ENCODE measurements around the gene SLC29A3.
"Not testable (repeated sequence)": the region's sequence is repeated elsewhere in the genome, so short reads cannot be mapped to it uniquely, and the experiment has no call there.

The SLC29A3 gene

DNA sequence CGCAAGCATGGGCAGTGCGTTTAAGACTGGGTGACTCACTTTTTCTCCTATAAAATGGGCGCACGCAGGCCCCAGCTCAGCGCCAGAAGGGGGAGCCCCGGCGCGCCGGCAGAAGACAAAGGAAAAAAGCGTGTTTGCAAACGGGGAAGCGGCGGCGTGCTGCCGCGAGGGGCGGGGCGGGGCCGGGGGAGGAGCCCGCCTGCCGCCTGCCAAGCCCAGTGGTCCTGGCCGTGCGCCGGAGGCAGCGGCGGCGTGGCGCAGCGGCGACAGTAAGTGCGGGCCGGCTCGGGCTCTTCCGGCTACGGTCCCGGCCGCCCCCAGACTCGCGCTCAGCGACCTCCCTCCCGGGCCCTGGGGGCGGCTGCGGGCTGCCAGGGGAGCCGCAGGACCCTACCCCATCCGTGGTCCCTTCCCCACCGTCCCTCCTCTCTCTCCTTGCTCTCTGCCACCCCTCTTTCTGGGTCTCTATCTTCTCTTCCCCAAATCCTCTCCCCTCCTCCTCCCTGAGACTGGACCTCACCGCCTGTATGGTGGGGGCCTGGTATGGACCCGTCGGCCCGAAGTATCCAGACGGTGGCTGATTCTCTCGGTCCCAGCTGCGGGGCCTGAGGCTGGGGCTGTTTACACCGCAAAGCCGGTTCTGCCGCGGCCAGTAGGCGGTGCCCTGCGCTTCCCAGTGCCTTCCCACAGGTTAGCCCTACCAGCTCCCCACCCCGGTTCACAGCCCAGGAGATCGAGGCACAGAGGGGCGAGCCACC lies at the start of gene SLC29A3:
SLC29A3 (plus strand) TSS at position 218 of the 758 bp plus-strand sequence; CDS start at position 269, 51 bp downstream.
- DNase-seq, result peak; percentile 85

DNA sequence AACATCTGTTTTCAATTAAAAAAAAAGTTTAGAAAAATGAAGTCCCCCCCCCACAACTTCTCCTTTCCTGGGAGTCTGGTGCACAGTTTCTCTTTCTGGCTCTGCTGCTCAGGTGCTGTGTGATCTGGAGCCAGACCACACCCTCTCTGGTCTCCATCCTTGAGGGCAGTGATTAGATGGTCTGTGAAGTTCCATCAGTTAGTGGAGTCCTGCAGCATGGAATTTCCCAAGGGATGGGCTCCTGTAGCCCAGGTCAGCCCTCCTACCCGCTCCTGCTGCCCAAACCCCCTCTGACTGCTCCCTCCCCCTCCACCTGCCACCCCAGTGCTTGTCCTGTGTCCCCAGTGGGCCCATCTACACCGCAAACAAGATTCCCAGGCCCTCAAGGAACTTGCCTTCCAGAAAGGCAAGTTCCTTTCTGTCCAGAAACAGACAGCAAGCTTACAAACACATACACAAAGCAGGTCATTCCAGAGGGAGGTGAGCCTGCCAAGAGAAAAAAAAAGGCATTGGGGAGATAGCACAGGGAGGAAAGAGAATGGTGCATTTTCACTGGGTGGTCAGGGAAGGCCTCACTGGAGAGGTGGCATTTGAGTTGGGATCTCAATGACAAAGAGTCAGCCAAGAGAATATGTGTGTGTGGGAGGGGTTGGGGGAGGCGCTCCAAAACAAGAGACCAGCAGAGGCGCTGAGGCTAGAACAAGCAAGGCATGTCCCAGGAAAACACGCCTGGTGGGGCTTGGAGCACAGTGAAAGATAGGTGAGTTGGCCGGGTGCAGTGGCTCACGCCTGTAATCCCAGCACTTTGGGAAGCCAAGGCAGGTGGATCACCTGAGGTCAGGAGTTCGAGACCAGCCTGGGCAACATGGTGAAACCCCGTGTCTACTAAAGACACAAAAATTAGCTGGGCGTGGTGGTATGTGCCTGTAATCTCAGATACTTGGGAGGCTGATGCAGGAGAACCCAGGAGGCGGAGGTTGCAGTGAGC lies 49.5 kb upstream of the SLC29A3 start:
- DNase-seq, result no peak

DNA sequence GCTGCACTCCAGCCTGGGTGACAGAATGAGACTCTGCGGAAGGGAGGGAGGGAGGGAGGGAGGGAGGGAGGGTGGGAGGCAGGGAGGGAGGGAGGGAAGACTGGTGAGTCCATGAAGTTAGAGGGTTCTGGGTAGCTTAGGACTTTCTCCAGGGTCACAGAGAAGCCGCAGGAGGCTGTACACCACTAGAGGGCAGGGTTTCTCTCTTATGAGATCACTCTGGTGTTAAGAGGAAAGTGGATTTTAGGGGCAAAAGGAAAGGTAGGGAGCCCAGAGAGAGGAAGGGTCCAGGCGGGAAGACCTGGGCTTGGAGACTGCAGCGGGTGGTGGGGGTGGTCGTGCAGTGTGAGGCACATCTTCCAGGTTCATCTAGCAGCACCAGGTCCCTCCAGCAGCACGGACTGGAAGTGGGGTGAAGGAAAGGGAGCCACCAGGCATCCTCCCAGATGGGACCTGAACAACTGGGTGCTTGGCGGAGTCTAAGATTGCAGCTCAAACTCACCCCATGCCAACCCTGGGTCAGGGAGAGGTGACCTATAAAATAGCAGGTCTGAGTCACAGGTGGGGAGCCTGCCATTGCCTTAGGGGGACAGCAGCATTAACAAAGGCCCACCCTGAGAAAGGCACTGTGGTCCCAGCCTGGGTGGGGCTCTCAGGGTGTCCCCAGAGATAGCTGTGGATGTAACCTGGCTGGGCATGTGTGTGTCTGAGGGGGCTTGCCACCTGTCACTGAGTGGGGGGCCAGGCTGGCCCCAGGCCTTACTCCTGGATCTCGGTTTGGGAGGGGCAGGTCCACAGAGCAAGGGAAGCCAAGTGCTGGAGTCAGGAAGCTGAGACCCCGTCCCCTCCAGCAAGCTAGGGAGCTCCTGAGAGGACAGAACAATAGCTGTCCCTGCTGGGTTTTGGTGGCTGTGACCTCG lies 48.5 kb upstream of the SLC29A3 start:
- peak; percentile 53 for DNase-seq

DNA sequence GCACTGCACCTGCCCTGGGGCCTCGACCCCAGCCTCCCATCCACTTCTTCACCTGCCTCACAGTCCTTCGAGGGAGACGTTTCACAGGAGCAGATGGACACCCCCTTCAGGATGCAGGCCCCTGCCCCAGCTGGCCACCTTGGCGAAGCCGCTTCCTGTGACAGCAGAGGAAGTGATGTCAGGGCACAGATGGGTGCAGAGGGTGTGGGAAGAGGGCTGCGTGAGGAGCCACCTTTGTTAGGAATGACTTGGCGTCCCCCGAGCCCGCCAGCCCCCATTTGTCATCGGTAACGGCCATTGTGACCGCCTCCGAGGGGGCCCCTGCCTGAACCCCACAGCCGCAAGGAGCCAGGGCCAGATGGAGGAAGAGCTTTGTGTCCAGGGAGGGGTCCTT lies 47.4 kb upstream of the SLC29A3 start:
- DNase-seq, result no peak

DNA sequence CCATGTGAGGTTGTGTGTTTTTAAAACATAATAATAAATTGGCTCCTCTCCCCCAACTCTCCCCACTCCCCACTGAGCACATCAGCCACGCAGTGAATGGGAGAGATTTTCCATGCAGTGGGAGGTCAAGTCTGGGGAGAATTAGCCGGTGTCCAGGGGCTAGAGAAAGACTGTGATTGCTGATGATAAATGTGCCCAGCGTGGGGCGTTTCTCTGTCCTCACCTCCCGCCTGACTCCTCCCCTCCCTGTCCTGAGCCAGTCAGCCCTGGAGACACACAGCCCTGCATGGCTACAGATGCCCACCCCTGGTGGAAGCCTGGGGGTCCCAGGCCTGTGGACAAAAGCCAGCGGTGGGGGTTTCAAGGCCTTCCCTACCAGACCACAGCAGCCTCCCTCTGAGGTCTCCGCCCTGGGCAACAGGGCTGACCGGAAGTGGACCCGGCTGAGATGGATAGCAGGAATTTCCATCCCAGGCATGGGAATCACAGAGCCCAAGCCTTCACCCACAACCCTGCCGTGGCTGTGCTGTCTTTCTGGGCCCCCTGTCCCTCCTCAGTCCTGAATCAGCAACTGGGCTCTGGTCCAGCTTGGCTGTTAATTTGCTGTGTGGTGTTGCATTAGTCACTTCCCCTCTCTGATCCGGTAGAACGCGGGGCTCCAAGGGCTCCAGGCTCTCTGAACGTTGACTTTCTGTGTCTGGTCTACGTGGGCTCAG lies 46.8 kb upstream of the SLC29A3 start:
- DNase-seq, result no peak

DNA sequence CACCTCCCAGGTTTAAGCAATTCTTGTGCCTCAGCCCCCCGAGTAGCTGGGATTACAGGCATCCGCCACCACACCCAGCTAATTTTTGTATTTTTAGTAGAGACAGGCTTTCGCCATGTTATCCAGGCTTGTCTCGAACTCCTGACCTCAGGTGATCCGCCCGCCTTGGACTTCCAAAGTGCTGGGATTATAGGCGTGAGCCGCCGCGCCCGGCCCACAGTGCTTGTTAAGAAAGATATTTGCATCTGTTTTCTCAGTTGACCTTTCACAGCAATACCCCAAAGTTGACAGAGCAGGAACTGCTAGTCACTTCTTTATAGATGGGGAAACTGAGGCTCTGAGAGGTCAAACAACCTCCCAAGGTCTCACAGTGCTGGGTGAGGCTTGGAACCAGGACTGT lies 46.1 kb upstream of the SLC29A3 start:
- not testable (repeated sequence) for DNase-seq

DNA sequence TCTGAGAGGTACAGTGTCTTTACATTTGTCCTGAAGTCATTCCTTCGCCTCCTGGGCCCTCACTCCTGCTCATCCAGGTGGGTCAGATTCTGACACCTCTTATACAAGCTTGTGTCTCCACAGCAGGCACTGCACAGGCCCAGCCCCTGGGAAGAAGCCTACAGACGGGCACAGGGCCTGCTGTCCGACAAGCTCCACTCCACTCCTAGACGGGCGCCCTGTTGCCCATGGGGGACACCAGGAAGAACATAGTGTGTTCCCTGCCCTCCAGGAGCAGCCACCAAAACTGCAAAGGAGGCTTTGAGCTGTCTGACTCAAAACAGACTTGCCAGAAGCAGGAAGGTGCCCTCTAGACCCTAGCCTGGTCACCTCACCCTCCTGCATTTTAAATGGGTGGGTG lies 45.6 kb upstream of the SLC29A3 start:
- no peak for DNase-seq

DNA sequence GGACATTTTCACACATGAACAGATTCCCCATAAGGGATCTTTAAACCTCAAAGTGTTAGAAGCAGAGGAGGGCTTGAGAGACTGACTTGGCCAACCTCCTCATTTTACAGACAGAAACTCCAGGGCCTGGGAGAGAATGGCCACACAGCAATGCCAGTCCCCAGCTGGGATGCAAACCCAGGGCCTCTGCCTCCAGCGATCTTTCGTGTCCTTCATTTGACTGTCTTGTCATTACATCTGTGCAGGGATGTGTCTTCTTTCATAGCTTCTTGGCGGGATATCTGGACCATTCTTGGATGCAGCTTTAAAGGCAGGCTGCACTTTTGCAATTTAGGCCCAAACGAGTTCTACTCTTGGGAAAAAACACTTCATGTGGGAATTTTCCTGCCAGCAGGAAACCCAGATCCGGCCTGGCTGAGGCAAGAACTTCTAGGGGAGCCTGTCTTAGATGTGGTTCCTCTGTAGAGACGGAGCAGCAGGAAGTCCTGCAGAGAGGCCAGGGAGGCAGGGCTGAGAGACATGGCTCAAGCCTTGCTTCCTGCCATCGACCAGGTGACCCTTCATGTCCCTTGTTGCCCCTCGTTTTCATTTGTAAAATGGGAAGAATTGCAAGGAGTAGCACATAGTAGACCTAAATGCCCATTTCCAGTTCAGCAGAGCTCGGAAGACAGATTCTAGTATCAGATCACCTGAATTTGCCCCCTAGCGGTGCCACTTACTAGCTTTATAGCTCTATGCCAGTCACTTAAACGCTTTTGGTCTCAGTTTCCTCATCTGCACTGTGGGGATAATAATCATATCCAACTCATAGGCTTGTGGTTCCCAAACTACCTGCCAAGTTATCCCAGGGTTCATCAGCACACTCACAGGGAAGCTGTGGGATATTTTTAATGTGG lies 43.9 kb upstream of the SLC29A3 start:
- no peak for DNase-seq

DNA sequence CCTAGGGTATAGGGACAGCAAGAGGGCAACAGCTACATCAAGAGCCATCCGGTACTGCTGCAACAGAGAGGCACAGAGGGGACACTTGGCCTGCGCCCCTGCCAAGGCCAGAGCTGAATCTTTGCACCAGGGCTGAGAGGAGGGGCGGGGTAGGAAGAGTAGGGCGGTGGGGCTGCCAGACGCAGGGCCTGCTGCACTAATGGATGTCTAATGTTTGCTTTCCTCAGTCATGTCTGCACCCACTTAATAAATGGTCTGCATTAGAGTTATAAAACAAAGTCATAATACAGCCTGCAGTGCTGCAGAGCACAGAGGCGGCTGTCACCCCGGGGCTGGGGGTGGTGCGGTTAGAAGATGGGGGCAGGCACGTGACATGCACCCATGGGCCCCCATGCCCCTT lies 42.2 kb upstream of the SLC29A3 start:
- DNase-seq, result no peak

DNA sequence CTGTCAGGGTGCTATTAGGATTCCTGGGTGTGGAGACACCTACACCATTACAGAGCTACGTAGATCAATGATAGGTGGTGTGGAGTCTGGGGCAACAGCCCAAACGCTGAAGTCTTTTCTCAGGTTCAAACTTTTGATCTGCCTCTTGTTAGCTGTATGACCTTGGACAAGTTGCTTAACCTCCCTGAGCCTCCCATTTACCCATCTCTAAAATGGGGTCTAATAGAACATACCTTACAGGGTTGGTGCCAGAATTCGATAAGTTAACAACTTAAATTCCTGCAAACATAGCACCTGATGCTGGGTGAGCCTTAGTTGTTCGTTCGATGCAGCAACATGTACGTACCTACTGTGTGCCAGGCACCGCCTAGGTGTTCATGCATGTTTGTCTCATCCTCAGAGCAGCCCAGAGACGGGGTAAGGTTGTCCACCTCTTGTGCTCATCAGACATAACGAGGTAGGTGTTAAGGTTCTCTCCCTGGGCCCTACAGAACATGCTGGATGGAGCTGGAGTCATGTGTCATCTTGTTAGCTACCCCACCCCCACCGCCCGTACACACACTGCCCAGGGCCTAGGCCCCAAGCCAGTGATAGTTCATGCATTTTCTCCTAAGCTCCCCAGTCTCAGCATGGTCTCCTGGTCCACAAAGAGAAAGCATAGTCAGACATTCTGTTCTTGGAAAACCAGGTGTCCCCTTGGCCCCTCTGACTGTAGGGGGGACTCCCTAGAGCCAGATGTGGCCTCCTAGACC lies 41.0 kb upstream of the SLC29A3 start:
- no peak for DNase-seq

DNA sequence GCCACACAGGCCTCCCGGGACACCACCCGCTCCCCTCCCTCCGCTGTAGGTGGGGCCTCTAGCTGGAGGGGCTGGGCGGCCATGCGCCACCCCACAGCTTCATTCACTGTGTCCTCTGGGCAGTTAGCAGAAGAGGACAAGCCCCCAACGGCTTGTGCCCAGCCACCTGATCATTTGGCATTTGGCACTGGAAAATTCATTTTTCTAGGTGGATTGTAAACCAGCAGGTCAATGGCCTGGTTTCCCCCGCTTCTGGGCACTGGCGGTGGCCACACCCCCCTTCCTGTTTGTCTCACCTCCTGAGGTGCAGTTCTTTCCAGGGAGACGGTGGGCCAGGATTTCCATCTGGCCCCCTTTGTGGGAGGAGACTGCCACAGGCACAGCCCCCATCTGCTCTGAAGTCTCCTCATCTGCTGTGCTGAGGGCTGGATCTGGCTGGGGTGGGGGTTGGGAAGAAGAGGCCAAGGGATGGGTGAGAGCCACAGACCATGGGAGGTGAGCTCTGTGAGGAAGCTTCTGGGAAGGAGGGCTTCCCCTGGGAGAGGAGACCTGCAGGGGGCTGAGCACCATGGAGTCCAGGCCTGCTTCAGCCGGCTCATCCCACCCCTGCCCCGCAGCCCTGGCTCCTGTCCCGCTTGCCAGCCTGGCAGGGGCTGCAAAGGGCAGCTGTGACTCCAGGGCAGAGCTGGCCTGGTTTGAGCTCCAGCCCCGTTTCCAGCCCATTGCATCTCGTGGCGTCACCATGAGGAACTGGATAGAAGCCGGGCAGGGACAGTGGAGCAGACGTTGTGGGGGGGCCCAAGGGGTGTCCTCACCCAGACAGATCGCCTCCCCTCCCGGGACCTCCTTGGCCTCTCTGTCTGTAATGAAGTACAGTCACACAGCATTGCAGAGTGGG lies 40.1 kb upstream of the SLC29A3 start:
- DNase-seq, result no peak

DNA sequence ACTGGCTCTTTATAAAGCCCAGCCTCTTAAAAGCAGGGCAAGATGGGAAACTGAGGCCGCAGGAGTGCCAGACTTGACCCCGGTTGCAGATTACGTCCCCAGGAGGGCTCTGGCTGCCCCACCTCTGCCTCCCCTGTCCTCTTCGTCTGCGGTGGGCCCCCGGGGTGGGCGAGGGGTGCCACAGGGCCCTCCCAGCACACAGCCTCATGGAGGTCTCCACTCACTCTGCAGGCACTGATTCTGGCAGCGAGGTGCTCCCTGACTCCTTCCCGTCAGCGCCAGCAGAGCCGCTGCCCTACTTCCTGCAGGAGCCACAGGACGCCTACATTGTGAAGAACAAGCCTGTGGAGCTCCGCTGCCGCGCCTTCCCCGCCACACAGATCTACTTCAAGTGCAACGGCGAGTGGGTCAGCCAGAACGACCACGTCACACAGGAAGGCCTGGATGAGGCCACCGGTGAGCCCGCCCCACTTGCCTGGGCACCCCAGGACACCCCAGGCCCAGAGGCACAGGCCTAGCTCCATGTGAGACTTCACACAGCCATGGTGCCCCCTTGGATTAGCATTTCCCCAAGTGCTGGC lies 39.4 kb upstream of the SLC29A3 start:
- DNase-seq, result no peak

DNA sequence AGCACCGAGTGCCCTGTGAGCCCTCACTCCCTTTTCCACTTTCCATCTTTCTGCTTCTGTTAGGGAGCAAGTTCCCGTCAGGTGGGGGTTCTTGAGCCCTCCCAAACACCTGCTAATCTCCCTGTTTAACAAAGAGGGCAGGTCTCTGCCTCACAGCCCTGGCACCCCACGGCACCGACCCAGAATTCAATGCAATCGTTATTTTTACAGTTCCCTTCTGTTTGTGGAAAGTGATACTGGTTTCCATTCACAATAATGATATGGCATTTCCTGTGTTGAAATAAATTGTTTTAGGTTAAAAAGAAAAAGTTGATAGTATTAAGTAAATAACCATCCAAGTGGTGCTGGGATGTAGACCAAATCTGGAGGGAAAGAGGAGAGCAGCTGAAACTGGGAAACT lies 38.8 kb upstream of the SLC29A3 start:
- no peak for DNase-seq

DNA sequence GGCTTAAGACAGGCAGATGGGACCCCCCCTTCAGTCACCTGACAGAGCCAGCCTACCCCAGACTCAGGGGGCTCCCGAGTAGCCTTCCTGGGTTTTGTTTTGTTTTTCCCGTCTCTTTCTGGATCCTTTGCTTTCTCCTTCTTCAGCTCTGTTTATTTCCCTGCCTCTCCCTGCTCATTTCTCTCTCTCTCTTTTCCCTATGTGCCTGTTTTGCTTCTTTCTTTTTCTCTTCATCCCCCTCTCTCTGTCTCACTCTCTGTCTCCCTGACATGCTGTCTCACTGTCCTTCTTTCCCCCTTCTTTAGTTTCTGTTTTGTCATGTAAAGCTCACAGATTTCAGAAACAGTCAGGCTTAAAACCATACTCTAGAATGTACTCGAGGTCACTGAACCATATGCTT lies 38.2 kb upstream of the SLC29A3 start:
- DNase-seq, result no peak

DNA sequence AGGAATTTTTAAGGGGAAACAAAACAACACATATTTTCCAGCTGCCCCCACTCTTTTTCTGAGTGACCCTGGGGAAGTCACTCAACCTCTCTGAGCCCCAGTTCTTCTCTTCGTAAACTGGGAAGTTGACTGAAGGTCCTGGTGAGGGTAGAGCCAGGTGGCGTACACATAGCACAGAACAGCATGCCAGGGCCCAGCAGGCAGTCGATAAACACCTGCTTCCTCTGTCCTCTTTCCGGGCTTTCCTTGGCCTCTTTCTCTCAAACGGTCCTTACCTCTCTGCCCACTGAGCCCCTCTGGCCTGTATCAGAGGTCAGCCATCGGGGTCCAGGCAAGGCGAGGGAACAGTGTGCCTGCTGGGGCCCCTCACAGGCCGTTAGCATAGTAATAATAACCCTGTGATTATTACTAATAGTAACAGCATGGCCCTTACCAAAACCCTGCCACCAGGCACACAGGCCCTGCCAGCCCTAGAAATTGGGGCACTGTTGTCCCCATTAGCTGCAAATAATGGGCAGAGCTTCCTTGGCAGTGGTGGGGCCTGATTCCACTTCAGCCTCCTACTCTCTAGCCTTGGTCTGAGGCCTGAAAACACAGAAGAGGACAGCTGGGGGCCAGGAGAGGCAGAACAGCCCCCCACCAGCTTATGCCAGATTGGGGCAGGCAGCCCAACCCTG lies 37.3 kb upstream of the SLC29A3 start:
- peak; percentile 41 for DNase-seq

DNA sequence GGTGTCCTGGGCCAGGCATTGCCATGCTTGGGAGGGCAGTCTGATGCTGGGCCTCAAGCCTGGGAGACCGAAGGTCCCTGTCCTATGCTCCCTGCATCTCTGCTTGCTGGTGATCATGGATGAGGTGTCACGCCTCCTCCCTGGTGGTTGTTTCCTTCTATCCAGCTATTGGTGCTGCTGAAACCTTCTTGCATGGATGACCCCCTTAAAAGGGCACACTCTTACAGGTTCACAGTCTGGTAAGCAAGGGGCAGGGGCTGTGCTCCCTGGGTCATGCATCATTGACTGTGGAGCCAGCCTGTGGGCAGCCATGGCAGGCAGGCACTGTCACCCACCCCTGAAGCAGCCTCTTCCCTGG lies 36.8 kb upstream of the SLC29A3 start:
- no peak for DNase-seq

DNA sequence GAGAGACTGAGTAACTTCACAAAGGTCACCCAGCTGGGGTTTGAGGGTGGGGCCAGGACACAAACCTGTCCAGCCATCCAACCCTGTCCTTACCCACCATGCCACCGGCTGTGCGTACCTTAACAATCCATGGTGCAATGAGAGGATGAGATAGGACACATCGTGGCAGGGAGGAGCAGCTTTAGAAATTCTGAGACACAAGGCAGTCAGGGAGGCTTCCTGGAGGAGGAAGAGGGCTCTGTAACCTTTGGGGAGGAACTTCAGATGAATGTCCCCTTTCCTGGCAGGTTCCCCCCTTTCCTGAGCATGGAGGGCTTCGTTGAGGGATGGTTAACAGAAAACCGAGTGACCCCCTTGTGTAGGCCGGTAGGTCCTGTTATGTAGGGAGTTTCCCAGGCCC lies 35.6 kb upstream of the SLC29A3 start:
- DNase-seq, result no peak

DNA sequence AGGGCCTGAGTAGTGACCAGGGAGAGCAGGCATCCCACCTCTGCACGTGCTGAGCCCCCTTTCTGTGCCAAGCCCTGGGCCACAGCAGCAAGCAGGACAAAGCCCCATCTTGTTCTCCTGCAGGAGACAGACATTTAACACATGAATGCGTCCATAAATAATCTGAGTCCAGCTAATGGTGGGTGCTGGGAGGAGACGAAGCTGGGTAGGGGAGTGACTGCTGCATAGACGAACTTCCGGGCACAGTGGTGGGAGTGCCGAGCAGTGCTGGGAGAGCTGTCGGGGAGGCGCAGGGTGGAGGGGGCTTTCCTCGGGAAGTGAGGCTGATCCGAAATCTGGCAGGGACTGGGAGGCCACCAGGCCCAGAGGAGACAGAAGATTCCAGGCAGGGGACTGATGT lies 35.2 kb upstream of the SLC29A3 start:
- no peak for DNase-seq
